Endodermal cell (in vitro differentiated cells): ENCODE measurements around the gene PRPF6. TPM values are rescaled to one million over a fixed set of nuclear protein-coding genes. Genes with fewer than 3 reads are reported as not detected.
A peak's percentile ranks its signal among the peaks of the same experiment; 100 is the strongest.

ENCODE experiments used
- DNase-seq: peaks from one replicate; pipeline ENCODE4 v3.0.0-alpha.2; 2017
- H3K27ac ChIP-seq: 2 replicates; pipeline ENCODE4 v1.5.1; 2013; ENCODE audit warnings: mild to moderate bottlenecking, low read depth, low read length, moderate library complexity
- H3K27me3 ChIP-seq: 2 replicates; pipeline ENCODE4 v1.6.1; 2013; ENCODE audit warnings: mild to moderate bottlenecking, low read length, moderate library complexity; ENCODE audit not compliant: insufficient read depth, control insufficient read depth, poor library complexity, severe bottlenecking
- H3K36me3 ChIP-seq: 2 replicates; pipeline ENCODE4 v1.7.0; 2013; ENCODE audit warnings: mild to moderate bottlenecking, low read length, moderate library complexity; ENCODE audit not compliant: control insufficient read depth, insufficient read depth
- H3K4me1 ChIP-seq: one replicate; pipeline ENCODE4 v1.7.0; 2013; ENCODE audit warnings: low read length; ENCODE audit not compliant: control insufficient read depth, insufficient read depth
- H3K4me3 ChIP-seq: 2 replicates; pipeline ENCODE4 v1.5.1; 2013; ENCODE audit warnings: mild to moderate bottlenecking, low read length, moderate library complexity
- H3K9ac ChIP-seq: 2 replicates; pipeline ENCODE4 v1.6.1; 2013; ENCODE audit warnings: mild to moderate bottlenecking, low read length, moderate library complexity; ENCODE audit not compliant: poor library complexity, severe bottlenecking; ENCODE audit errors: extremely low read depth
- H3K9me3 ChIP-seq: 2 replicates; pipeline ENCODE4 v1.6.1; 2013; ENCODE audit warnings: mild to moderate bottlenecking, low read length, moderate library complexity; ENCODE audit not compliant: control insufficient read depth
- H3K27ac Mint-ChIP-seq: 2 replicates; pipeline ENCODE4 v1.8.0; 2020; ENCODE audit warnings: mixed read lengths
- H3K27me3 Mint-ChIP-seq: 2 replicates; pipeline ENCODE4 v1.8.0; 2021; ENCODE audit warnings: mild to moderate bottlenecking, mixed read lengths; ENCODE audit not compliant: insufficient read depth
- H3K36me3 Mint-ChIP-seq: 2 replicates; pipeline ENCODE4 v1.8.0; 2020; ENCODE audit warnings: low read depth, mixed read lengths
- H3K4me1 Mint-ChIP-seq: 2 replicates; pipeline ENCODE4 v1.8.0; 2020; ENCODE audit warnings: mixed read lengths
- H3K4me3 Mint-ChIP-seq: 2 replicates; pipeline ENCODE4 v1.8.0; 2020; ENCODE audit warnings: mild to moderate bottlenecking, moderate library complexity, mixed read lengths
- H3K9me3 Mint-ChIP-seq: 2 replicates; pipeline ENCODE4 v1.8.0; 2020; ENCODE audit warnings: mild to moderate bottlenecking, mixed read lengths
- CTCF ChIP-seq: fragments of 200-600 bp; sonication (generic); conservative IDR thresholded peaks from 2 replicates; pipeline ENCODE4 v1.5.0; 2021; ENCODE audit warnings: antibody characterized with exemption, mild to moderate bottlenecking
- WGBS, 2 experiments: methylation state at CpG; one replicate each; pipeline versions ENCODE4 v1.1.5 to v1.1.7; 2013; ENCODE audit warnings: missing lambda C conversion rate in 2 of 2, mixed read lengths in 1 of 2; ENCODE audit not compliant: insufficient coverage in 1 of 2, insufficient read length in 1 of 2; 5-methylcytosine and 5-hydroxymethylcytosine counted together
- total RNA-seq, 2 donors: library from RNA; stranded (reverse); fragmentation: NEBNext Ultra II Directional in 1 of 2; extraction: Animal tissue kit (Norgen Biotek cat#: 25700) in 1 of 2; gene quantifications; 2 replicates in 1 of 2; 3 replicates in 1 of 2; pipeline ENCODE4 v1.2.1, GENCODE V29; 2021

Gene PRPF6
- total RNA-seq, 2 donors from 2014 or later: 73.3 to 73.9 TPM

DNA sequence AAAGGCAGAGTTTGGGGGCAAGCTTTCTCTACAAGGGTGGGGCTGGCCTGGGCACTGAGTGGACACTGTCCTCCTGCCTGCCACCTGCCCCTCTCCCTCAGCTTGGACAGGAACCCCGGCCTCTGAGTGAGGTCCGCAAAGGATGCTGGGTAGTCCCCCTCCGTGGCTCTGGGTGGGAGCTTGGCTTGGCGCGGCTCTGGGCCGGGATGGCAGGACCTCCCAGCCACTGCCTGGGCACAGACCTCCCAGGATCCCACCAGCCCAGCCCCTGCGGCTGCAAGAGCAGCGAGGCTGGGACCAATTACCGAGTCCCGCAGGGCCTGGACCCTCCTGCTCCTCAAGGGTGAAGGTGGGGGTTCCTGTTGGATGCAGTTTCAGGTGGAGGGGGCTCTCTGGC lies 71.4 kb downstream of the PRPF6 start:
- no peaks in the 10 kb centered on the region for H3K9me3 Mint-ChIP-seq
- peaks cover 15% of the 10 kb centered on the region for H3K27me3 ChIP-seq
- H3K4me1 ChIP-seq: peaks cover 23% of the 10 kb centered on the region
- H3K4me3 Mint-ChIP-seq: no peak overlapping the region
- no peak overlapping the region for H3K4me3 ChIP-seq
- H3K27me3 Mint-ChIP-seq: peaks cover 26% of the 10 kb centered on the region
- H3K36me3 ChIP-seq: no peaks in the 10 kb centered on the region
- no peak for TF ChIP-seq CTCF
- no peak overlapping the region for H3K27ac ChIP-seq
- peaks cover 17% of the 10 kb centered on the region for H3K4me1 Mint-ChIP-seq
- H3K36me3 Mint-ChIP-seq: no peaks in the 10 kb centered on the region
- no peaks in the 10 kb centered on the region for H3K9me3 ChIP-seq
- H3K9ac ChIP-seq: no peak overlapping the region
- H3K27ac Mint-ChIP-seq: no peak overlapping the region
- 89 to 98% methylated on average over 7 to 10 of the region's 10 CpGs for WGBS, 2 experiments
- no peak for DNase-seq

DNA sequence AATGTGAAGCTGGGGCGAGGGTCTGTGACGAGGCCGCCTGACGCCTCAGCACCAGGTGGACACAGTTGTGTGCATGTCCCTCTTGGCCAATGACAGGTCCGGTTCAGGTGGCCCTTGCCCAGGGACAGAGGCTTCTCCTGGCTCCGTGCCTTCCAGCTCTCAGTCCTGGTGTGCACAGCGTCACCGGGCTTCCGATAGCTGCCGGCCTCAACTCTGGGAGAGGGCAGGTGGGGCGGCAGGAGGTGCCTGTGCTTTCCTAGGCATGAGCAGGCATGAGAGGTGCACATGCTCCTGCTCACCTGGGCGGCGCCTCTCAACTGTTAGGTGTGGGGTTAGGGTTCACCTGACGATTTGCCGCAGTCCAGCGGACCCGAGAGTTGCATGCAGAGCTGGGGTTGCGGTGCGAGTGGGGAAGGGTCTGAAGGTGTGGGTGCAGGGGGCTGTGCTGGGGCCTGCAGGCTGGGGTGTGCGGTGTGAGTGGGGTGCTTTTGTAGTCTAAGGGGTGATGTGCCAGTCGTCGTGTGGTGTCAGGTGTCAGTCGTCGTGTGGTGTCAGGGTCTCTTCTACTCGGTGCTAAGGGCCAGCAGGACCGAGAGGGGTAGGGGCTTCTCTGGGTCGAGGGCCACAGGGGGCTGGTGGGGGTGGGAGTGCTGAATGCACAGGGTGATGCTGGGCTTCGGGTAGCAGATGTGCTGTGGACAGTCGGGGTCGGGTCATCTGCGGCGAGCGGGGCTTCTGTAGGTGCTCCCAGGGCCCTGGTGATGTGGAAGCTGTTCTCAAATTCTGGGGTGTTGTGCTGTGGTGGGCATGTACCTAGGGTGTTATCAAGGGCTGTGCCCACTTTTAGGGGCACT lies 72.3 kb downstream of the PRPF6 start:
- peaks cover 6% of the 10 kb centered on the region for H3K27me3 ChIP-seq
- 87 to 90% methylated on average over 15 to 33 of the region's 33 CpGs for WGBS, 2 experiments

More for the DNA sequence above, 72.3 kb downstream of the PRPF6 start:
- DNase-seq: peak; percentile 70
- no peak overlapping the region for H3K4me3 Mint-ChIP-seq
- Histone ChIP-seq H3K36me3 (no peaks in the 10 kb centered on the region), H3K4me1 (peaks cover 27% of the 10 kb centered on the region), H3K4me3 (no peak overlapping the region), H3K27ac (no peak overlapping the region), H3K9me3 (no peaks in the 10 kb centered on the region), H3K9ac (no peak overlapping the region)
- H3K9me3 Mint-ChIP-seq: no peaks in the 10 kb centered on the region
- TF ChIP-seq CTCF: no peak
- H3K27me3 Mint-ChIP-seq: peaks cover 19% of the 10 kb centered on the region
- peak overlapping the region; percentile 48 for H3K27ac Mint-ChIP-seq
- H3K4me1 Mint-ChIP-seq: peaks cover 19% of the 10 kb centered on the region
- H3K36me3 Mint-ChIP-seq: no peaks in the 10 kb centered on the region
